Tibial artery (tissue), 4 donors: ENCODE measurements around the gene NRBF2.

Source experiments
- DNase-seq, 2 donors: peaks; one replicate each; pipeline ENCODE4 v3.0.0-alpha.2; 2019
- H3K27ac ChIP-seq, 2 donors: fragments of 200-600 bp; sonication (generic) in 1 of 2; 1 replicate in 1 of 2; 2 replicates in 1 of 2; pipeline ENCODE4 v1.5.1; 2018 to 2019; ENCODE audit warnings: mild to moderate bottlenecking in 1 of 2
- H3K27me3 ChIP-seq, 2 donors: fragments of 200-600 bp; sonication (generic) in 1 of 2; one replicate each; pipeline versions ENCODE4 v1.5.1 to v1.6.0; 2016 to 2019
- H3K36me3 ChIP-seq, 3 donors: fragments of 200-600 bp; sonication (generic) in 2 of 3; one replicate each; pipeline ENCODE4 v1.5.1; 2016 to 2019; ENCODE audit warnings: mild to moderate bottlenecking in 2 of 3
- H3K4me1 ChIP-seq, 4 donors: fragments of 200-600 bp; sonication (generic) in 2 of 4; 1 replicate in 3 of 4; 2 replicates in 1 of 4; pipeline ENCODE4 v1.5.1; 2016 to 2019
- H3K4me3 ChIP-seq, 2 donors: fragments of 200-600 bp; sonication (generic) in 1 of 2; 1 replicate in 1 of 2; 2 replicates in 1 of 2; pipeline ENCODE4 v1.5.1; 2018 to 2019; ENCODE audit warnings: mild to moderate bottlenecking in 2 of 2
- H3K9me3 ChIP-seq, 3 donors: fragments of 200-600 bp; sonication (generic) in 1 of 3; one replicate each; pipeline ENCODE4 v1.5.1; 2016 to 2019
- intact Hi-C: fragments of 100-400 bp; cut with DNase I; formaldehyde crosslinking; loops from one replicate; pipeline ENCODE4 v1.15.0; 2023; ENCODE audit warnings: low total_unique reads
- TF ChIP-seq, protein P1 (sequence below), 2 experiments: fragments of 200-600 bp in 1 of 2; fragments of 450-650 bp in 1 of 2; IDR thresholded peaks; one replicate each; pipeline ENCODE4 v1.5.1; 2017 to 2019; ENCODE audit warnings: antibody characterized with exemption in 2 of 2, mild to moderate bottlenecking in 1 of 2, moderate library complexity in 1 of 2

The NRBF2 gene

DNA sequence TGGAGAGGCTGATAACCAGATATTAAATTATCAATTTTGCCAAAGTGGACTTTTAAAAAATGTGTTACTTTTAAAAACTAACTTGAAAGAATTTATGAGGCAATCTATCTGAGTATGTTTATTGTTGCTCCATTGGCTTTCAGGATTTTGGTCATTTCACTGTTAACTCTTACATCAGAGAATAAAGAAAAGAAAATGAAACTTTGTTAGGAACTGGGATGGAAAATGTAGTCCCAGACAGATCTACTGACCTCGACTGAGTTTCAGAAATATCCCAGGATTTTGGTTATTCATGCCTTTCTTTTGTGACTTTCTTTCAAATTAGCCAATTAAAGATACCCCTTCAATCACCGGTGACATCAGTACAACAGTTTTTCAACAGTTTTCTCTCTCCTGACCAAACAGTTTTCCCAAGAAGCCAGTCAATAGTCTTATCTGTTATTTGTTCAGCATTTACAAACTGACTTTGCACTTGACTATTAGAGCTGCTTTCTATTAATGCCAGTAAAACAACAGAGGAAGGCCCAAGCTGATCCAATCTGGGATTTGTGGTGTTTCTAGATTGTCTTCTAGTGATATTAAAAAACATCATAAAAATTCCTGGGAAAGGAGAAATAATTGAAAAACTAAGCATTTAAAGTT, 35.8 kb downstream of the NRBF2 start:
- H3K27ac ChIP-seq, result peak overlapping the region; percentile 31 to 36
- H3K9me3 ChIP-seq, result no peaks in the 10 kb centered on the region
- intact Hi-C loops, result loop anchor here (5.0 to 10.0 kb wide), 3 partner anchors 458 to 646 kb away; no protein-coding TSS in a partner anchor
- no peaks in the 10 kb centered on the region for H3K27me3 ChIP-seq
- H3K4me1 ChIP-seq, result peaks cover 0 to 15% (median 3%) of the 10 kb centered on the region in 4 donors
- H3K36me3 ChIP-seq, result peaks cover 0 to 29% (median 26%) of the 10 kb centered on the region in 3 donors
- no peak for DNase-seq
- TF ChIP-seq, protein P1, sequence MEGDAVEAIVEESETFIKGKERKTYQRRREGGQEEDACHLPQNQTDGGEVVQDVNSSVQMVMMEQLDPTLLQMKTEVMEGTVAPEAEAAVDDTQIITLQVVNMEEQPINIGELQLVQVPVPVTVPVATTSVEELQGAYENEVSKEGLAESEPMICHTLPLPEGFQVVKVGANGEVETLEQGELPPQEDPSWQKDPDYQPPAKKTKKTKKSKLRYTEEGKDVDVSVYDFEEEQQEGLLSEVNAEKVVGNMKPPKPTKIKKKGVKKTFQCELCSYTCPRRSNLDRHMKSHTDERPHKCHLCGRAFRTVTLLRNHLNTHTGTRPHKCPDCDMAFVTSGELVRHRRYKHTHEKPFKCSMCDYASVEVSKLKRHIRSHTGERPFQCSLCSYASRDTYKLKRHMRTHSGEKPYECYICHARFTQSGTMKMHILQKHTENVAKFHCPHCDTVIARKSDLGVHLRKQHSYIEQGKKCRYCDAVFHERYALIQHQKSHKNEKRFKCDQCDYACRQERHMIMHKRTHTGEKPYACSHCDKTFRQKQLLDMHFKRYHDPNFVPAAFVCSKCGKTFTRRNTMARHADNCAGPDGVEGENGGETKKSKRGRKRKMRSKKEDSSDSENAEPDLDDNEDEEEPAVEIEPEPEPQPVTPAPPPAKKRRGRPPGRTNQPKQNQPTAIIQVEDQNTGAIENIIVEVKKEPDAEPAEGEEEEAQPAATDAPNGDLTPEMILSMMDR (IDR thresholded peaks at IDR 0.05), result no peak
- H3K4me3 ChIP-seq, result no peak overlapping the region

DNA sequence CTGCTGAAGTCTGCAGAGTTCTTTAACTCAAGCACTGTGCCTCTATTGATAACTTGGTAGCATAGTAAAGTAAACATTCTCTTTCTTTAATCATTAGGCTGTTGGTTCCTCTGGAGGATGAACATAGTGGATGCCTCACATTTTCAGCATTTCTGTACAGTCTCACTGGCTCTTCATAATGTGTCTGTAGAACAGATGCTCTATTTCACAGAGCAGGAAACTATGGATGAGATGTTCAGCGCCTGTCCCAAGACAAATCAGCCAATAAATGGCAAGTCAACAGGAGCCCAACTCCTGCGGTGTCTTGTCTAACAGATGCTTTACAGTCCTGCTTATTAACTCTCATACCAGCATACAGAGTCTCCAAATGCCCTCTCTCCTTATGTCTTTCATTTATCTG, 36.5 kb downstream of the NRBF2 start:
- intact Hi-C loops, result loop anchor here (5.0 to 10.0 kb wide), 4 partner anchors 458 to 645 kb away; no protein-coding TSS in a partner anchor
- DNase-seq, result no peak
- TF ChIP-seq, protein P1 (IDR thresholded peaks at IDR 0.05), result no peak
- Histone ChIP-seq H3K27me3 (no peaks in the 10 kb centered on the region), H3K4me1 (peaks cover 0 to 12% (median 3%) of the 10 kb centered on the region in 4 donors), H3K36me3 (peaks cover 2 to 29% (median 25%) of the 10 kb centered on the region in 3 donors), H3K9me3 (no peaks in the 10 kb centered on the region), H3K4me3 (no peak overlapping the region), H3K27ac (peak overlapping the region; percentile 31 to 36)

DNA sequence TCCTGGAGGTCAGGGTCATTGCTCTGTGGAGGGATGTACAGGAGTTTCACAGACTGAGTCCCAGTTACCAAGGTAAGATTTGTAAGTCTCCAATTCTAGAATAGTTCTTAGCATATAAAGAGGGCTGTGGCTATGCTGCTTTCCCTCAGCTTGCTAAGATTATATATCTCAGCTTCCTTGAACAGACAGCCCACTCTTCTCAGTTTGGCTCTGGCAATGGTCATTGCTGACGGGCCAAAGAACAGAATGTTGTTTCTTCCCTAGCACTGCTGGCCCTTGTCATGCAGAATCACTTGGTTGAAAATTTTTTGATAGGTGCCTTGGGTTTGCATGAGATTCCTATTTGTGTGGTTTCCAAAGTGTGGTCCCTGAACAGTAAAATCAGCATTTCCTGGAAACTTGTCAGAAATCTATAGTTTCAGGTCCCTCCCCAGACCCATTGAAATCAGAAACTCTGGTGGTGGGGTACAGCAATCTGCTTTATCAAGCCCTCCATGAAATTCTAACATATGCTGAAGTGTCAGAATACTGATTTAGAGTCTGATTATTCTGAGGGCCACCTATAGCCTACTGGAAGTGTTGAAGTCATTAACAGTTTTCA, 38.2 kb downstream of the NRBF2 start:
- H3K36me3 ChIP-seq, result peaks cover 18 to 44% (median 30%) of the 10 kb centered on the region in 3 donors
- H3K4me1 ChIP-seq, result peaks cover 0 to 12% (median 3%) of the 10 kb centered on the region in 4 donors
- intact Hi-C loops, result loop anchor here (5.0 kb wide), 1 partner anchor 551 kb away; no protein-coding TSS in a partner anchor
- DNase-seq, result no peak
- H3K27me3 ChIP-seq, result no peaks in the 10 kb centered on the region
- peak overlapping the region in 1 of 2 donors; percentile 23 for H3K27ac ChIP-seq
- no peaks in the 10 kb centered on the region for H3K9me3 ChIP-seq
- TF ChIP-seq, protein P1 (IDR thresholded peaks at IDR 0.05), result no peak
- no peak overlapping the region for H3K4me3 ChIP-seq

DNA sequence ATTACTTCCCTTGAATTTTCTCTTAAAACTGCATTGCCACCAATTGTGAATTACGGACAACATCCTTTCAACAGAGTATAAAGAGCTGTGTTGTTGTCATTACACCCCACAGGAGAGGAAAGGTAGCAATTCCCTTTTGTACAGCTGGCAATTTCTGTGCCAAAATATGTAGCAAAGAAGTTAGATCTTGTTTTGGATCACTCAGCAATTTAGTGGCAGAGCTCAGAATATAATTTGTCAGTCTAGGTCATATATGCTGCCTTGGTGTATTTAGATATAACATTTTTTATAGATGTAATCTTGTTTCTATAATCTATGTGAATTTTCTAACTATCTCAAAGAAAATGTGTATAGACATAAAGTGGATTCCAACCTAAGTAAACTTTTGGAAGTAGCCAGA, 38.8 kb downstream of the NRBF2 start:
- intact Hi-C loops, result loop anchor here (5.0 kb wide), 1 partner anchor 550 kb away; no protein-coding TSS in a partner anchor
- no peaks in the 10 kb centered on the region for H3K27me3 ChIP-seq
- no peaks in the 10 kb centered on the region for H3K9me3 ChIP-seq
- peak overlapping the region in 1 of 2 donors; percentile 23 for H3K27ac ChIP-seq
- peaks cover 0 to 12% (median 3%) of the 10 kb centered on the region in 4 donors for H3K4me1 ChIP-seq
- H3K4me3 ChIP-seq, result no peak overlapping the region
- DNase-seq, result no peak
- H3K36me3 ChIP-seq, result peaks cover 24 to 47% (median 34%) of the 10 kb centered on the region in 3 donors
- TF ChIP-seq, protein P1 (IDR thresholded peaks at IDR 0.05), result no peak

DNA sequence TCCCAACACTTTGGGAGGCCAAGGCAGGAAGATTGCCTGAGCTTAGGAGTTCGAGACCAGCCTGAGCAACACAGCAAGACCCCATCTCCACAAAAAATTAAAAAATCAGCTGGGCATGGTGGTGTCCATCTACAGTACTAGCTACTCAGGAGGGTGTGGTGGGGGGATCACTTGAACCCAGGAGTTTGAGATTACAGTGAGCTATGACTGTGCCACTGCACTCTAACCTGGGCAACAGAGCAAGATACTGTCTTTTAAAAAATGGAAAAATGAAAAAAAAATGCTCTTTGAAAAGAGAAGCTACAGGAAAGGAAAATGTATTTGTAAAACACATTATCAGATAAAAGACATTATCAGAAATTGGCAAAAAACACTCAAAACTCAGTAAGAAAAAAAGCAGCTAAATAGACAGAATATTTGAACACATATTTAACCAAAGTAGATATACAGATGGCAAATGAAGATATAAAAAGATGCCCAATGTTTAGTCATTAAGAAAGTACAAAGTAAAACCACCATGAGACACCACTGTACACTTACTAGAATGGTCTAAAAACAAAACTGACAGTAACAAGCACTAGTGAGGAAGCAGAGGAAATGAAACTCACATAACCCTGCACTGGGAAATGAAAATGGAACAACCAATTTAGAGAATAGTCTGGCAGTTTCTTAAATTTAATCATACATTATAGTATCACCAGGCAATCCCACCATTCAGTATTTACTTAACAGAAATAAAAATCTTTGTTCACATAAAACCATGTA, 40.5 kb downstream of the NRBF2 start:
- Histone ChIP-seq H3K27ac (no peak overlapping the region), H3K36me3 (peaks cover 39 to 61% (median 51%) of the 10 kb centered on the region in 3 donors)
- intact Hi-C loops, result loop anchor here (5.0 kb wide), 1 partner anchor 549 kb away; no protein-coding TSS in a partner anchor

More for the DNA sequence above, 40.5 kb downstream of the NRBF2 start:
- no peaks in the 10 kb centered on the region for H3K27me3 ChIP-seq
- DNase-seq, result no peak
- TF ChIP-seq, protein P1 (IDR thresholded peaks at IDR 0.05), result no peak
- H3K4me1 ChIP-seq, result peaks cover 0 to 9% (median 2%) of the 10 kb centered on the region in 4 donors
- H3K4me3 ChIP-seq, result no peak overlapping the region
- H3K9me3 ChIP-seq, result no peaks in the 10 kb centered on the region
